ENCODE results near the gene VPS72.

DNA sequence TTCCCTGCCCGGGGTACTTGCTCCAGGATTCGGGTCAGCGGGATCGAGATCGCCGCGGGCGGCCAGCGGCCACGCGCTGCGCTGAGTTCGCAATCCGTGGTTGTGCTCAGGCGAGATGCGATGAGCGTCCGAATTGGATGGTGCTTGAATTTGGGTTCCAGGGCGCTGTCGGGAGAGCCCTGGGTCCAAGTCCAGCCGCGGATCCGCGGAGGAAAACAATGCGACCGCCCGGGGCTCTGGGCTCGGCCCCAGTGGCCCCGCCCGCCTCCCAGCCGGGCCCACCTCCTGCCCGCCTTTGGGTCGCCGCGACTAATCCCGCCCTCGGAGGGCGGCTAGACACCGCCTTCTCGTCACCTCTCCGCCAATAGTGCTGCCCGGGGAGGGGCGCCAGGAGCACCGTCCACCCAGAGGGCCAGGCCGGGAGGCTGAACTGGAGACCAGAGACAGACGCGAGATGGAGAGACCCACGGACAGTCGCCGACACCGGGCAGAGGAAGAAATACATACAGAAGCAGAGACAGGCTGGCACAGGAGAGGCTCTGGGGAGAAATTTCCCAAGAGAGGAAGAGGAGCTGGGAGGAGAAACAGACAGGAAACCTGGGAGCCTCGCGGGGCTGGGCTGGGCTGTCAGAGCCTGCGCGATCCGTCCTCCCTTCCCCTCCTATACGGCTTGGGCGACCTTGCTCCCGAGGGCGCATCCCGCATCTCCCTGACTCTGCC, 43.4 kb downstream of the VPS72 start, which contains the start of gene SEMA6C:
- peak in 1 of 2 donors; percentile 25 for TF ChIP-seq POLR2A (IDR thresholded peaks at IDR 0.05)
- TF ChIP-seq, protein P1, sequence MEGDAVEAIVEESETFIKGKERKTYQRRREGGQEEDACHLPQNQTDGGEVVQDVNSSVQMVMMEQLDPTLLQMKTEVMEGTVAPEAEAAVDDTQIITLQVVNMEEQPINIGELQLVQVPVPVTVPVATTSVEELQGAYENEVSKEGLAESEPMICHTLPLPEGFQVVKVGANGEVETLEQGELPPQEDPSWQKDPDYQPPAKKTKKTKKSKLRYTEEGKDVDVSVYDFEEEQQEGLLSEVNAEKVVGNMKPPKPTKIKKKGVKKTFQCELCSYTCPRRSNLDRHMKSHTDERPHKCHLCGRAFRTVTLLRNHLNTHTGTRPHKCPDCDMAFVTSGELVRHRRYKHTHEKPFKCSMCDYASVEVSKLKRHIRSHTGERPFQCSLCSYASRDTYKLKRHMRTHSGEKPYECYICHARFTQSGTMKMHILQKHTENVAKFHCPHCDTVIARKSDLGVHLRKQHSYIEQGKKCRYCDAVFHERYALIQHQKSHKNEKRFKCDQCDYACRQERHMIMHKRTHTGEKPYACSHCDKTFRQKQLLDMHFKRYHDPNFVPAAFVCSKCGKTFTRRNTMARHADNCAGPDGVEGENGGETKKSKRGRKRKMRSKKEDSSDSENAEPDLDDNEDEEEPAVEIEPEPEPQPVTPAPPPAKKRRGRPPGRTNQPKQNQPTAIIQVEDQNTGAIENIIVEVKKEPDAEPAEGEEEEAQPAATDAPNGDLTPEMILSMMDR (IDR thresholded peaks at IDR 0.05): no peak
